IMR-90 (cell line): ENCODE data around the gene BTRC. TPM values are rescaled to one million over a fixed set of nuclear protein-coding genes. Genes with fewer than 3 reads are reported as not detected.
A peak's percentile ranks its signal among the peaks of the same experiment; 100 is the strongest.

ENCODE experiments used
- ATAC-seq: fragments of 200-7000 bp; cut with Tn5 transposase; 2 replicates; pipeline ENCODE4 v1.9.1; 2020; ENCODE audit warnings: low read depth, mild to moderate bottlenecking, moderate library complexity
- BruUV-seq: library from RNA; stranded (reverse); fragments of 400-500 nt; replicated peaks from 2 replicates; lab custom pipeline; 2021; lab: Mats Ljungman, UMichigan
- CTCF ChIA-PET: fragments of 300-600 bp; formaldehyde crosslinking; extraction: SDS; loops from one replicate; lab custom pipeline; 2021; ENCODE audit warnings: antibody characterized with exemption; lab: Yijun Ruan, JAX
- POLR2A ChIA-PET: fragments of 300-600 bp; sonication (Branson Sonifier 250); formaldehyde crosslinking; loops from one replicate; lab custom pipeline; 2022; ENCODE audit warnings: antibody characterized with exemption; ENCODE audit not compliant: unreplicated experiment; lab: Charles Lee
- DNase-seq: peaks from one replicate; pipeline ENCODE4 v3.0.0; 2013
- H2AFZ ChIP-seq: replicated peaks from 2 replicates; pipeline ENCODE3; 2013; ENCODE audit warnings: low read length, mild to moderate bottlenecking; ENCODE audit not compliant: poor library complexity
- H2AK5ac ChIP-seq: 2 replicates; pipeline ENCODE4 v1.6.1; 2013; ENCODE audit warnings: low read depth, low read length, inconsistent platforms
- H2AK9ac ChIP-seq: replicated peaks from 2 replicates; pipeline ENCODE3; 2013; ENCODE audit warnings: mild to moderate bottlenecking, low read depth, low read length, moderate library complexity; ENCODE audit not compliant: poor library complexity
- H2BK120ac ChIP-seq: 2 replicates; pipeline ENCODE4 v1.6.1; 2013; ENCODE audit warnings: low read depth, low read length, inconsistent platforms
- H2BK15ac ChIP-seq: 3 replicates; pipeline ENCODE4 v1.6.1; 2013; ENCODE audit warnings: low read depth, low read length, inconsistent platforms
- H2BK20ac ChIP-seq: 2 replicates; pipeline ENCODE4 v1.6.1; 2013; ENCODE audit warnings: low read depth, mild to moderate bottlenecking, inconsistent platforms, low read length, moderate library complexity
- H2BK5ac ChIP-seq: 2 replicates; pipeline ENCODE4 v1.6.1; 2013; ENCODE audit warnings: mild to moderate bottlenecking, low read depth, low read length, inconsistent platforms; ENCODE audit not compliant: poor library complexity, severe bottlenecking
- H3K14ac ChIP-seq: replicated peaks from 2 replicates; pipeline ENCODE4 v1.6.1; 2013; ENCODE audit warnings: low read depth, low read length, inconsistent platforms
- H3K18ac ChIP-seq: 2 replicates; pipeline ENCODE4 v1.6.1; 2013; ENCODE audit warnings: low read depth, low read length, control low read depth
- H3K23ac ChIP-seq: 2 replicates; pipeline ENCODE4 v1.6.1; 2013; ENCODE audit warnings: low read depth, low read length, inconsistent platforms
- H3K27ac ChIP-seq: 2 replicates; pipeline ENCODE4 v1.5.1; 2013; ENCODE audit warnings: mild to moderate bottlenecking, control low read depth, low read length; ENCODE audit not compliant: insufficient read depth
- H3K27me3 ChIP-seq: 2 replicates; pipeline ENCODE4 v1.6.1; 2013; ENCODE audit warnings: low read length; ENCODE audit not compliant: control insufficient read depth, insufficient read depth
- H3K36me3 ChIP-seq: 2 replicates; pipeline ENCODE4 v1.6.1; 2013; ENCODE audit warnings: low read length, mixed read lengths; ENCODE audit not compliant: control insufficient read depth, insufficient read depth
- H3K4ac ChIP-seq: 2 replicates; pipeline ENCODE4 v1.6.1; 2013; ENCODE audit warnings: low read depth, low read length, inconsistent platforms
- H3K4me1 ChIP-seq: 2 replicates; pipeline ENCODE4 v1.6.1; 2013; ENCODE audit warnings: low read length, mixed read lengths; ENCODE audit not compliant: control insufficient read depth, insufficient read depth
- H3K4me2 ChIP-seq: 2 replicates; pipeline ENCODE4 v1.6.1; 2013; ENCODE audit warnings: low read depth, mild to moderate bottlenecking, control low read depth, low read length, moderate library complexity
- H3K4me3 ChIP-seq: 2 replicates; pipeline ENCODE4 v1.5.1; 2013; ENCODE audit warnings: low read depth, mild to moderate bottlenecking, control low read depth, low read length, moderate library complexity; ENCODE audit not compliant: insufficient read depth
- H3K56ac ChIP-seq: 2 replicates; pipeline ENCODE4 v1.6.1; 2013; ENCODE audit warnings: low read length, inconsistent platforms; ENCODE audit not compliant: insufficient read depth; ENCODE audit errors: extremely low read depth
- H3K79me1 ChIP-seq, 2 experiments: 2 replicates each; pipeline ENCODE4 v1.6.1; 2013; ENCODE audit warnings: low read length in 2 of 2, inconsistent platforms in 1 of 2, low read depth in 1 of 2
- H3K9ac ChIP-seq: 2 replicates; pipeline ENCODE4 v1.6.1; 2013; ENCODE audit warnings: low read depth, low read length, control low read depth
- H3K9me1 ChIP-seq: 2 replicates; pipeline ENCODE4 v1.6.1; 2013; ENCODE audit warnings: low read length, inconsistent platforms; ENCODE audit not compliant: insufficient read depth
- H3K9me3 ChIP-seq: 2 replicates; pipeline ENCODE4 v1.6.1; 2013; ENCODE audit warnings: low read length; ENCODE audit not compliant: control insufficient read depth, insufficient read depth
- H4K20me1 ChIP-seq: 2 replicates; pipeline ENCODE4 v1.6.1; 2013; ENCODE audit warnings: low read length, inconsistent platforms; ENCODE audit not compliant: insufficient read depth
- H4K5ac ChIP-seq: 2 replicates; pipeline ENCODE4 v1.6.1; 2013; ENCODE audit warnings: mild to moderate bottlenecking, low read depth, low read length, control low read depth
- H4K8ac ChIP-seq, 2 experiments: 2 replicates each; pipeline ENCODE4 v1.6.1; 2013; ENCODE audit warnings: low read depth in 2 of 2, low read length in 2 of 2, control low read depth in 1 of 2, inconsistent platforms in 1 of 2
- H4K91ac ChIP-seq: 2 replicates; pipeline ENCODE4 v1.6.1; 2013; ENCODE audit warnings: low read depth, low read length, inconsistent platforms; ENCODE audit not compliant: insufficient read depth
- BHLHE40 ChIP-seq: fragments of 150-350 bp; IDR thresholded peaks from 2 replicates; pipeline ENCODE4 v1.6.1; 2016; ENCODE audit warnings: mild to moderate bottlenecking, low read depth, low read length
- CEBPB ChIP-seq: IDR thresholded peaks from 2 replicates; pipeline ENCODE4 v1.6.1; 2012; ENCODE audit warnings: low read depth, low read length, improper control_type of control experiment
- FOS ChIP-seq: fragments of 150-350 bp; IDR thresholded peaks from 2 replicates; pipeline ENCODE4 v1.6.1; 2016; ENCODE audit warnings: low read depth, low read length
- MXI1 ChIP-seq: IDR thresholded peaks from 2 replicates; pipeline ENCODE4 v1.6.1; 2012; ENCODE audit warnings: low read depth, mild to moderate bottlenecking, low read length, moderate library complexity, borderline replicate concordance
- NFE2L2 ChIP-seq: fragments of 150-350 bp; IDR thresholded peaks from 2 replicates; pipeline ENCODE4 v1.6.1; 2016; ENCODE audit warnings: low read depth, mild to moderate bottlenecking, low read length
- RCOR1 ChIP-seq: IDR thresholded peaks from 2 replicates; pipeline ENCODE4 v1.6.1; 2012; ENCODE audit warnings: mild to moderate bottlenecking, low read length, improper control_type of control experiment; ENCODE audit not compliant: insufficient replicate concordance
- WGBS, 2 experiments: methylation state at CpG; one replicate each; pipeline versions ENCODE4 v1.1.5 to v1.1.7; 2013; ENCODE audit warnings: missing lambda C conversion rate in 2 of 2; ENCODE audit not compliant: insufficient read length in 1 of 2; ENCODE audit errors: extremely low coverage in 2 of 2; 5-methylcytosine and 5-hydroxymethylcytosine counted together
- dilution Hi-C: fragments of 300-500 bp; cut with HindIII; formaldehyde crosslinking; loops from one replicate; pipeline ENCODE4 v1.14.3; 2018; ENCODE audit warnings: low sequenced_read_pairs; ENCODE audit not compliant: unreplicated experiment
- in situ Hi-C: fragments of 300-500 bp; cut with MboI; formaldehyde crosslinking; loops from 3 replicates; pipeline ENCODE4 v1.14.3; 2019; ENCODE audit warnings: low sequenced_read_pairs, inconsistent platforms, mixed read lengths
- intact Hi-C: fragments of 100-400 bp; cut with micrococcal nuclease; formaldehyde crosslinking; loops from 2 replicates; pipeline ENCODE4 v1.10.0; 2022
- polyA plus RNA-seq, 3 experiments: library from polyadenylated mRNA; depleted of rRNA; stranded (reverse); fragments of >200 nt; gene quantifications; 2 replicates each; pipeline ENCODE4 v1.2.3, GENCODE V29; 2012; ENCODE audit warnings: low replicate concordance in 1 of 3
- total RNA-seq: library from RNA; depleted of rRNA; stranded (reverse); fragments of >200 nt; gene quantifications from 2 replicates; pipeline ENCODE4 v1.2.3, GENCODE V29; 2012
- TF ChIP-seq, protein P1 (sequence below): fragments of 150-350 bp; IDR thresholded peaks from 2 replicates; pipeline ENCODE4 v1.6.1; 2016; ENCODE audit warnings: low read depth, mild to moderate bottlenecking, low read length, moderate library complexity, borderline replicate concordance
- TF ChIP-seq, protein P2 (sequence below): conservative IDR thresholded peaks from 2 replicates; pipeline ENCODE4 v1.5.1; 2012; ENCODE audit warnings: mild to moderate bottlenecking, low read depth, low read length, improper control_type of control experiment

The BTRC gene
- total and polyA plus RNA-seq, 2 of the 4 experiments (the other 2 are of a cell fraction): 7.7 to 8.4 TPM

DNA sequence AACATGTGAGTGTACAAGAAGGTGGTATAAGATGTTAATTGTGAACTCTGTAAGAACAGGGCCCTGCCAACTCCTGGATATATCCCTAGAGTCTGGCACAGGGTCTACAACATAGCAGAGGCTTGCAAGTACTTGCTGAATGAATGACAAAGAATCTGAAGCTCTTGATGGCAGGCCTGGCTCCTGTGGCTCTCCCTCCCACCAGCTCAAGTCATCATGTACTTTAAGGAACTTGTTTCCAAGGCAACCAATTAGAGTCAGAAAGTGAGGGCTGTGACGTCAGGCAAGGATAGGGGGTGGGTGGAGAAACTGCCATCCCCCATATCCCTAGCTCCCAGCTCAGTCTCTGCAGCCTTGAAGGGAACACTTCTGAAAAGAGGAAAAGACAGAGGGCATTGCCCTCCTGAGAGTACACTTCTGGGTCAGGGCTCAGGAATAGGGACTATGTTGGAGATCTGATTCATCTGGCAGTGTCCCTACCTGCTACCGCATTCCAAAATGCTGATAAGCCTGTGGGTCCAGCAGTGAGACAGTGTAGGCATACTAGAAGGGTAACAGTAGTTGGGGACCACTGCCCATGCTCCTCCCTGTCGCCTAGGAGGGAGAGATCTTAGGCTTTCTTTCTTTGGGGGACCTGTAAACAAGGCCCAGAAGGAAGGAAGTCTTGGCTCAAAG is 34.6 kb upstream of the BTRC start:
- Histone ChIP-seq H2BK5ac (no peak overlapping the region), H4K91ac (no peak overlapping the region), H3K18ac (no peak overlapping the region), H3K23ac (no peak overlapping the region), H3K56ac (no peak overlapping the region), H2AK5ac (no peak overlapping the region), H3K36me3 (no peaks in the 10 kb centered on the region), H2BK15ac (no peak overlapping the region), H2BK20ac (no peak overlapping the region), H3K27me3 (peaks cover 58% of the 10 kb centered on the region), H3K14ac (no peak overlapping the region), H3K4ac (no peak overlapping the region), H3K4me3 (no peak overlapping the region), H3K4me1 (no peaks in the 10 kb centered on the region), H4K20me1 (no peaks in the 10 kb centered on the region; the same call in 1 of the 2 replicates), H2AK9ac (no peak overlapping the region), H3K27ac (no peak overlapping the region), H3K79me1 (no peaks in the 10 kb centered on the region), H2AFZ (no peak overlapping the region), H4K8ac (no peak overlapping the region), H4K5ac (no peak overlapping the region), H3K9ac (no peak overlapping the region), H3K4me2 (no peak overlapping the region), H2BK120ac (no peak overlapping the region), H3K9me3 (no peaks in the 10 kb centered on the region), H3K9me1 (no peaks in the 10 kb centered on the region)
- WGBS, 2 experiments: 43% methylated on average over 1 of the region's 3 CpGs; no CpG with 5 or more reads in 1 of the 2 experiments
- CTCF ChIA-PET: no interaction called here
- no TSS peak for BruUV-seq
- intact Hi-C loops: no loop called here
- POLR2A ChIA-PET: no interaction called here
- dilution Hi-C loops: no loop called here
- in situ Hi-C loops: no loop called here
- ATAC-seq (no peak; the same call in 1 of the 2 replicates), DNase-seq (peak; percentile 19)
- no peak for TF ChIP-seq NFE2L2
- no peak for TF ChIP-seq FOS
- no peak for TF ChIP-seq MXI1
- TF ChIP-seq BHLHE40: no peak
- no peak for TF ChIP-seq CEBPB
- TF ChIP-seq, protein P1, sequence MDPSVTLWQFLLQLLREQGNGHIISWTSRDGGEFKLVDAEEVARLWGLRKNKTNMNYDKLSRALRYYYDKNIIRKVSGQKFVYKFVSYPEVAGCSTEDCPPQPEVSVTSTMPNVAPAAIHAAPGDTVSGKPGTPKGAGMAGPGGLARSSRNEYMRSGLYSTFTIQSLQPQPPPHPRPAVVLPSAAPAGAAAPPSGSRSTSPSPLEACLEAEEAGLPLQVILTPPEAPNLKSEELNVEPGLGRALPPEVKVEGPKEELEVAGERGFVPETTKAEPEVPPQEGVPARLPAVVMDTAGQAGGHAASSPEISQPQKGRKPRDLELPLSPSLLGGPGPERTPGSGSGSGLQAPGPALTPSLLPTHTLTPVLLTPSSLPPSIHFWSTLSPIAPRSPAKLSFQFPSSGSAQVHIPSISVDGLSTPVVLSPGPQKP: no peak
- no peak for TF ChIP-seq RCOR1
- TF ChIP-seq, protein P2, sequence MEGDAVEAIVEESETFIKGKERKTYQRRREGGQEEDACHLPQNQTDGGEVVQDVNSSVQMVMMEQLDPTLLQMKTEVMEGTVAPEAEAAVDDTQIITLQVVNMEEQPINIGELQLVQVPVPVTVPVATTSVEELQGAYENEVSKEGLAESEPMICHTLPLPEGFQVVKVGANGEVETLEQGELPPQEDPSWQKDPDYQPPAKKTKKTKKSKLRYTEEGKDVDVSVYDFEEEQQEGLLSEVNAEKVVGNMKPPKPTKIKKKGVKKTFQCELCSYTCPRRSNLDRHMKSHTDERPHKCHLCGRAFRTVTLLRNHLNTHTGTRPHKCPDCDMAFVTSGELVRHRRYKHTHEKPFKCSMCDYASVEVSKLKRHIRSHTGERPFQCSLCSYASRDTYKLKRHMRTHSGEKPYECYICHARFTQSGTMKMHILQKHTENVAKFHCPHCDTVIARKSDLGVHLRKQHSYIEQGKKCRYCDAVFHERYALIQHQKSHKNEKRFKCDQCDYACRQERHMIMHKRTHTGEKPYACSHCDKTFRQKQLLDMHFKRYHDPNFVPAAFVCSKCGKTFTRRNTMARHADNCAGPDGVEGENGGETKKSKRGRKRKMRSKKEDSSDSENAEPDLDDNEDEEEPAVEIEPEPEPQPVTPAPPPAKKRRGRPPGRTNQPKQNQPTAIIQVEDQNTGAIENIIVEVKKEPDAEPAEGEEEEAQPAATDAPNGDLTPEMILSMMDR: no peak
